Neural crest cell (in vitro differentiated cells): ENCODE measurements around the gene ZNF646. TPM values are rescaled to one million over a fixed set of nuclear protein-coding genes. Genes with fewer than 3 reads are reported as not detected.
"Not testable (repeated sequence)": the region's sequence is repeated elsewhere in the genome, so short reads cannot be mapped to it uniquely, and the experiment has no call there.

Experiments used
- DNase-seq: peaks from one replicate; pipeline ENCODE4 v3.0.0; 2021; ENCODE audit warnings: low read depth, mixed read lengths, low spot score
- H3K27ac Mint-ChIP-seq: one replicate; pipeline ENCODE4 v1.8.0; 2021; ENCODE audit warnings: mild to moderate bottlenecking, mixed read lengths; ENCODE audit not compliant: unreplicated experiment
- H3K27me3 Mint-ChIP-seq: 2 replicates; pipeline ENCODE4 v1.8.0; 2021; ENCODE audit warnings: low read depth, mild to moderate bottlenecking, mixed read lengths
- H3K36me3 Mint-ChIP-seq: 2 replicates; pipeline ENCODE4 v1.8.0; 2021; ENCODE audit warnings: low read depth, mild to moderate bottlenecking, mixed read lengths
- H3K4me1 Mint-ChIP-seq: 2 replicates; pipeline ENCODE4 v1.8.0; 2021; ENCODE audit warnings: mixed read lengths
- H3K4me3 Mint-ChIP-seq: one replicate; pipeline ENCODE4 v1.8.0; 2021; ENCODE audit warnings: mild to moderate bottlenecking, mixed read lengths
- H3K9me3 Mint-ChIP-seq: 2 replicates; pipeline ENCODE4 v1.8.0; 2021; ENCODE audit warnings: mixed read lengths
- CTCF ChIP-seq: fragments of 200-600 bp; sonication (generic); conservative IDR thresholded peaks from 2 replicates; pipeline ENCODE4 v1.5.0; 2021; ENCODE audit warnings: antibody characterized with exemption, mild to moderate bottlenecking
- total RNA-seq: library from RNA; stranded (reverse); gene quantifications from 2 replicates; pipeline ENCODE4 v1.2.1, GENCODE V29; 2021

ZNF646 gene
- total RNA-seq, 1 donor from 2014 or later, result 32.4 TPM

- Mint-ChIP-seq H3K27ac (no peak overlapping the region), H3K4me3 (peak overlapping the region; percentile 74), H3K36me3 (peaks cover 2% of the 10 kb centered on the region), H3K4me1 (peaks cover 22% of the 10 kb centered on the region), H3K27me3 (peaks cover 3% of the 10 kb centered on the region), H3K9me3 (no peaks in the 10 kb centered on the region)
- no peak for DNase-seq
- TF ChIP-seq CTCF, result no peak
These were observed 18.1 kb downstream of the ZNF646 start for GRCh38 chr16:31092330-31092729.

GRCh38 chr16:31093132-31093703, 19.0 kb downstream of the ZNF646 start:
- TF ChIP-seq CTCF, result no peak
- peaks cover 22% of the 10 kb centered on the region for H3K4me1 Mint-ChIP-seq
- peaks cover 2% of the 10 kb centered on the region for H3K36me3 Mint-ChIP-seq
- peaks cover 3% of the 10 kb centered on the region for H3K27me3 Mint-ChIP-seq
- H3K9me3 Mint-ChIP-seq, result no peaks in the 10 kb centered on the region
- H3K27ac Mint-ChIP-seq, result peak overlapping the region; percentile 75
- DNase-seq, result no peak
- H3K4me3 Mint-ChIP-seq, result peak overlapping the region; percentile 91

DNA sequence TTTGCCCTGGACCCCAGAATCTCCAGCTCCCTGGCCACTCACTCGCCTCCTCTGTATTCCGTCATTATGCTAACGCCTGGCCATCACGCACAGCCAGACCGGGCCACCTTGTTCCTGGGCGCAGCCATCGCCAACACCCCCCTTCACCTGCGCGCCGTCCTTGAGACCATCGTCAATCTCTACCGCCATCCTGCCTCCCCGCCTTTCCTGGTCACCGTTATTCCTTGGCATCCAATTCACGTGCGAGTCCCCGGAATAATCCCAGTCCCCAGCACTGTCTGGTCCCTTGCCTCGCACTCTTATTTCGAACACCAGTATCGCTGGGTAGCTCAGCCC, 19.8 kb downstream of the ZNF646 start:
- H3K4me1 Mint-ChIP-seq, result peaks cover 22% of the 10 kb centered on the region
- H3K27ac Mint-ChIP-seq, result no peak overlapping the region
- H3K9me3 Mint-ChIP-seq, result no peaks in the 10 kb centered on the region
- DNase-seq, result no peak
- peaks cover 2% of the 10 kb centered on the region for H3K36me3 Mint-ChIP-seq
- H3K27me3 Mint-ChIP-seq, result peaks cover 3% of the 10 kb centered on the region
- peak overlapping the region; percentile 91 for H3K4me3 Mint-ChIP-seq
- TF ChIP-seq CTCF, result no peak

GRCh38 chr16:31094424-31095120, 20.4 kb downstream of the ZNF646 start, which contains the start of gene VKORC1:
TSS of gene VKORC1 (minus strand) at chr16:31094797. CDS start at chr16:31094729, 68 bp downstream.
- peak; percentile 86 for DNase-seq
- Mint-ChIP-seq H3K36me3 (peaks cover 2% of the 10 kb centered on the region), H3K9me3 (no peaks in the 10 kb centered on the region), H3K4me3 (peak within 1 kb of the TSS; percentile 91), H3K27ac (peak within 1 kb of the TSS; percentile 59), H3K4me1 (peaks cover 22% of the 10 kb centered on the region), H3K27me3 (peaks cover 3% of the 10 kb centered on the region)
- no peak for TF ChIP-seq CTCF

- TF ChIP-seq CTCF, result no peak
- Mint-ChIP-seq H3K4me1 (peaks cover 6% of the 10 kb centered on the region), H3K27me3 (peaks cover 9% of the 10 kb centered on the region), H3K36me3 (no peaks in the 10 kb centered on the region), H3K4me3 (peak overlapping the region; percentile 41), H3K27ac (no peak overlapping the region), H3K9me3 (no peaks in the 10 kb centered on the region)
- DNase-seq, result no peak
These were observed 25.8 kb downstream of the ZNF646 start for GRCh38 chr16:31099860-31100638.

DNA sequence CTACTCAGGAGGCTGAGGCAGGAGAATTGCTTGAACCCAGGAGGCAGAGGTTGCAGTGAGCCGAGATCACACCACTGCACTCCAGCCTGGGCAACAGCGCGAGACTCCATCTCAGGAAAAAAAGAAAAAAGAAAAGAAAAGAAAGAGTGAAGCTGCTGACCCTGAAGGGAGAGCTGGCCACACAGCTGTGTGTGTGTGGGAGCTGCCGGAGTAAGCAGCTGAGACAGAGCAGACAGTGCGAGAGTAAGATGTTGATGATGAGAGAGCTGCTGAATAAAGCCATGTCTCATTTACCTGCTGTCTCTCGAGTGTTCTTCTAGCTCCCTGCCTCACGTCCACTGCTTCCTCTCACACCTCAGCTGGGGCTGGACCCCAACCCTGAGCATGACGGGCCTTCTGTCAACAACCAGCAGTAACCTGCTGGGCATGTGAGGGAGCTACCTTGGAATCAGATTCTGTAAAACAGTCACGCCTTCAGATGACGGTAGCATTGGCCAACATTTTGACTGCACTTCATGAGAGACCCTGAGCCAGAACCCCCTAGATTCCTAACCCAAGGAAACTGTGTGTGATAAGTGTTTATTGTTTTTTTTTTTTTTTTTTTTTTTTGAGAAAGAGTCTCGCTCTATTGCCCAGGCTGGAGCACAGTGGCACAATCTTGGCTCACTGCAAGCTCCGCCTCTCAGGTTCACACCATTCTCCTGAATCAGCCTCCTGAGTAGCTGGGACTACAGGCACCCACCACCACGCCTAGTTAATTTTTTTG, 26.8 kb downstream of the ZNF646 start:
- H3K36me3 Mint-ChIP-seq, DNase-seq, H3K9me3 Mint-ChIP-seq, H3K27ac Mint-ChIP-seq, H3K4me1 Mint-ChIP-seq, H3K27me3 Mint-ChIP-seq, H3K4me3 Mint-ChIP-seq: not testable (repeated sequence)
